Breast epithelium (tissue), 3 donors: Measurements from ENCODE around the gene BRD7.

Experiments used
- POLR2AphosphoS5 ChIP-seq, 3 donors: sonication (generic); formaldehyde crosslinking; IDR thresholded peaks; one replicate each; pipeline ENCODE4 v1.6.1; 2017; ENCODE audit warnings: antibody characterized with exemption in 3 of 3
- TF ChIP-seq, protein P1 (sequence below), 3 donors: fragments of 450-650 bp; IDR thresholded peaks; one replicate each; pipeline ENCODE4 v1.5.1; 2016 to 2017; ENCODE audit warnings: antibody characterized with exemption in 3 of 3, mild to moderate bottlenecking in 3 of 3, moderate library complexity in 3 of 3

GRCh38 chr16:50323335-50324011 lies 45.3 kb downstream of the BRD7 start:
- TF ChIP-seq POLR2AphosphoS5 (IDR thresholded peaks at IDR 0.05): no peak
- TF ChIP-seq, protein P1, sequence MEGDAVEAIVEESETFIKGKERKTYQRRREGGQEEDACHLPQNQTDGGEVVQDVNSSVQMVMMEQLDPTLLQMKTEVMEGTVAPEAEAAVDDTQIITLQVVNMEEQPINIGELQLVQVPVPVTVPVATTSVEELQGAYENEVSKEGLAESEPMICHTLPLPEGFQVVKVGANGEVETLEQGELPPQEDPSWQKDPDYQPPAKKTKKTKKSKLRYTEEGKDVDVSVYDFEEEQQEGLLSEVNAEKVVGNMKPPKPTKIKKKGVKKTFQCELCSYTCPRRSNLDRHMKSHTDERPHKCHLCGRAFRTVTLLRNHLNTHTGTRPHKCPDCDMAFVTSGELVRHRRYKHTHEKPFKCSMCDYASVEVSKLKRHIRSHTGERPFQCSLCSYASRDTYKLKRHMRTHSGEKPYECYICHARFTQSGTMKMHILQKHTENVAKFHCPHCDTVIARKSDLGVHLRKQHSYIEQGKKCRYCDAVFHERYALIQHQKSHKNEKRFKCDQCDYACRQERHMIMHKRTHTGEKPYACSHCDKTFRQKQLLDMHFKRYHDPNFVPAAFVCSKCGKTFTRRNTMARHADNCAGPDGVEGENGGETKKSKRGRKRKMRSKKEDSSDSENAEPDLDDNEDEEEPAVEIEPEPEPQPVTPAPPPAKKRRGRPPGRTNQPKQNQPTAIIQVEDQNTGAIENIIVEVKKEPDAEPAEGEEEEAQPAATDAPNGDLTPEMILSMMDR (IDR thresholded peaks at IDR 0.05): no peak
